Hepatocyte (in vitro differentiated cells): Measurements from ENCODE around the gene RNF224.

Experiments
- CTCF ChIP-seq: fragments of 200-600 bp; sonication (generic); IDR thresholded peaks from 2 replicates; pipeline ENCODE4 v1.5.1; 2016; ENCODE audit warnings: antibody characterized with exemption, mild to moderate bottlenecking; ENCODE audit not compliant: poor library complexity
- EZH2 ChIP-seq: fragments of 200-600 bp; sonication (generic); IDR thresholded peaks from 2 replicates; pipeline ENCODE4 v1.6.1; 2016; ENCODE audit warnings: antibody characterized with exemption, mild to moderate bottlenecking, borderline replicate concordance
- EZH2phosphoT487 ChIP-seq: fragments of 200-600 bp; sonication (generic); IDR thresholded peaks from one replicate; pipeline ENCODE4 v1.6.1; 2018; ENCODE audit warnings: antibody characterized with exemption, mild to moderate bottlenecking, low read depth, moderate library complexity; ENCODE audit not compliant: unreplicated experiment, severe bottlenecking

- no peak for TF ChIP-seq EZH2
- no peak for TF ChIP-seq CTCF
- no peak for TF ChIP-seq EZH2phosphoT487
These were observed 42.2 kb upstream of the RNF224 start for GRCh38 chr9:137184881-137185660.
